ENCODE data around the gene CMTM1. TPM values are rescaled to one million over a fixed set of nuclear protein-coding genes. Genes with fewer than 3 reads are reported as not detected.

Gene CMTM1
- total RNA-seq, 1 donor from 2014 or later, result 0.92 TPM

DNA sequence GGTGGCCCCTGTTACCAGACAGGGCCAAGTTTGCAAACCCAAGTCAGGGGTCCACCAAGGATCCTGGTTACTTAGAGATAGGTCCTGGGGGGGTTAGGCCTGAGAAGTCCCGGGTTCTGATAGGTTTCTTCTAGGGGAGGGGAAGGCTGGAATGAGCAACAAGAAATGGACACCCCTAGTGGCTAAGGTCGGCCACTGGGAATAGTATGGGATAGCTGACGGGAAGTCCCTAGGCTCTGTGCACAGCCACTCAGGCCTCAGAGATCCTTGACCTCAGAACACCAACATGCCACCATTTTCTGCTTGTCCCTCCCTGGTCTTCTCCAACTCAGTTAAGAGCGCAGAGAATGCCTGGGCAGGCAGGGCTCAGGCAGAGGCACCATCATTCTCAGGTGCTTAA, 29.7 kb upstream of the CMTM1 start:
- intact Hi-C loops (cut with DNase I), result no loop called here
- no peak for ATAC-seq

DNA sequence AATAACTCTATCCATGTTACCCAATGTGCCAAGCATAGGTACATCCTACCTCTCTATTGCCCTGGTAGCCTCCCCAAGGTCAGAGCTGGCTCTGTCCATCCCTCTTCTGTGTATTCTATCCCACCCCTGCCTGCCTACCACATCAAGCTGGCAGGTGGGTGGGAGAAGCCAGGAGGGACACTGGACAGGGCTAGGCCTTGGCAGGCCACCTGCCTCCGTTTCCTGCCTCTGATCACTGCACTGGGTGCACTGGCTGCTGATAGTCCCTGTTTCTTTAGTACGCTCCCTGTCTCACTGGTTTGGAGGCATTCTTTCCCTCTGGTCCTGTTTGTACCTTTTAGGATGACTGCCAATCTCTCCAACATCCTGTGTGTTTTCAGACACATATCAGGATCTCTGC, 29.0 kb upstream of the CMTM1 start:
- ATAC-seq, result no peak
- intact Hi-C loops (cut with DNase I), result no loop called here

More for the DNA sequence above, 29.7 kb upstream of the CMTM1 start:
- no peak for DNase-seq (ENCODE audit: missing footprints)

DNA sequence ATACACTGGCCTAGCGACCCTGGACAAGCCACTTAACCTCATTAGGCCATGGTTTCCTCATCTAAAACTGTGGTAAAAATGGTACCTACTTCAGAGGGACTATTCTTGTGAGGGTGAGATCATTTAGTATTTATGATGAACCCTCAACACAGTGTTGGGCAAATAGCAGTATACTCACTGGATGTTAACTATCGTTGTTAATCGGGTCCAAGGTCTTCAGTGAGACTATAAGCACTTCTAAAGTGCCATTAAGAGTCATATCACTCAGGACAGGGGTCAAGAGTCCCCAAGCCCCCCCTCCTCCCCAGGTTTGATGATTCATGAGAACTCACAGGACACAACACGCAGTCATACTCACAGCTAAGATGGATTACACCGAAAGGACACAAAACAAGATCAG, 27.3 kb upstream of the CMTM1 start:
- no peak for DNase-seq (ENCODE audit: missing footprints)
- intact Hi-C loops (cut with DNase I), result no loop called here
- ATAC-seq, result no peak

More for the DNA sequence above, 29.0 kb upstream of the CMTM1 start:
- no peak for DNase-seq (ENCODE audit: missing footprints)

DNA sequence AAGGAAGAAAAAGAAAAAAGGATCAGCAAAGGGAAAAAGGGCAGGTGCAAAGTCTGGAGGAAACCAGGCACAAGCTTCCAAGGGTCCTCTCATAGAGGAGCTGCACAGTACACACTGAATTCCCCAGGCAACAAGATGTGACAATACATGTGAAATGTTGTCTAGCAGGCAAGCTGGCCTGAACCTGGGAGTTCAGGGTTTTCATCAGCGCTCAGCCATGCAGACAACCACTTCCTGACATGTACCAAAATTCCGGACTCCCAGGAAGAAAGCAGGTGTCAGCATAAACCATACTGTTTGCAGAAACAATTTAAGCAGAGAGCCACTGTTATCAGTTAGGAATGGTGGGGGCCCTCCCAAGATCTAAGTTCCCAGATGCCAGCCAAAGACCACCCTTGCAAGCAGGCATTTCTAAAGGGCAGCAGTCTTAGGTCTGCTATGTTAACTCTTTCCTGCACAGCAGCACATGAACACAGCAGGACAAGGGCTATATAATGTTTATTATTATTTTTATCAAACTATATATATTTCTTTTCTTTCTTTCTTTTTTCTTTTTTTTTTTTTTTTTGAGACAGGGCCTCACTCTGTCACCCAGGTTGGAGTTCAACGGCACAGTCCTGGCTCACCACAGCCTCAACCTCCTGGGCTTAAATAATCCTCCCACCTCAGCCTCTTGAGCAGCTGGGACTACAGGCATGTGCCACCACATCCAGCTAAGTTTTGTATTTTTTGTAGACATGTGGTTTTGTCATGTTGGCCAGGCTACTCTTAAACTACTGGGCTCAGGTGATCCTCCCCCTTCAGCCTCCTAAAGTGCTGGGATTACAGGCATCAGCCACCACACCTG, 26.4 kb upstream of the CMTM1 start:
- ATAC-seq (no peak), DNase-seq (ENCODE audit: missing footprints) (no peak)
- intact Hi-C loops (cut with DNase I), result no loop called here

DNA sequence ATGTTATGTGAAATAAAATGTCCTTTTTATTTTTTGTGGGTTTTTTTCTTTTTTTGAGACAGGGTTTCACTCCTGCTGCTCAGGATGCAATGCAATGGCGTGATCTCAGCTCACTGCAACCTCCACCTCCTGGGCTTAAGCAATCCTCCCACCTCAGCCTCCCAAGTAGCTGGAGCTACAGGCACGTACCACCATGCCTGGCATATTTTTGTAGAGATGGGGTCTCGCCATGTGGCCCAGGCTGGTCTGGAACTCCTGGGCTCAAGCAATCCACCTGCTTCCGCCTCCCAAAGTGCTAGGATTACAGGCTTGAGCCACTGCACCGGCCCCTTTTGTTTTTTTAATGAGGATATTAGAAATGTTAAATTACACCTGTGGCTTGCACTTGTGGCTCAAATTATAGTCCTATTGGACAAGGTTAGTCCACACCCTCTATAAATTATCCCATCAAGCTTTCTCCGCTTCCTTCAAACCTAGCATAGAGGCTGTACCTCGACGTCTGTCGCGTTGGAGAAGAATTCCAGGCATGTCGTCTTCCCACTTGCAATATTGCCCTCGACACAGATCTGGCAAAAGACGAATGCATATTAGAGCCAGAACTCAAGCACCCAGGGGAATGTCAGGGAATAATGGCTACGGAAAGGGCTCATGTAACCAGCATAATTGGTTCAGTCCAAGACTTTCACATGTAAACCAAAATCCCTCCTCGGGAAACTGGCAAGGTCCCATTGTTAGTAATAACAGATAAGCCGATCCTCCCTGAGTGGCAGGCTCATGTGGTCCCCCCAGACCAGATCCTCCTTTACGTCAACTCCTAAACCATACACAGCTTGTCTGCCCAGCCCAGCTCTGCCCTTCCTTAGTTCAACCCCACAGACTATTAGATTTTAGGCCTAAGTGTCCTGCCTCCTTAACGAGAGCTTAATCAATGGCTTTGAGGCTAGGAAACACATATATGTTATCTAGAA, 24.6 kb upstream of the CMTM1 start:
- intact Hi-C loops (cut with DNase I), result no loop called here
- peak; percentile 43 for ATAC-seq
- DNase-seq (ENCODE audit: missing footprints), result no peak

DNA sequence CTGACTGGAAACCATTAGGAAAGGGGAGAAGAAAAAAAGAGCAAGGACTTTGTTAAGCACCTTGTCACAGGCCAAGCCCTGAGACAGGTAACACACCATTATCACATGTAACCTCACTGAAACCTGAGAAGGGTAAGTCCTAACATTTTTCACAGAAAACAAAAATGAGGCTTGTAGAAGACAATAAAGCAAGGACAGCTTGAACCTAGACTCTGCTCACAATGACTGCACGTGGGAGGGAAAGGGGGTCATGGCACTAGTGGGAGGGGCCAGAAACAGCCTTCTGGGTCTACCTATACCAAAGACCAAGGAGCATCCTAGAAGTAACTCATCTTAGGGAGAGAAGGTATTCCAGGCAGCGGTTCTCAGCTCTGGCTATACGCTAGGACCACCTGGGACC, 23.8 kb upstream of the CMTM1 start:
- DNase-seq (ENCODE audit: missing footprints) (no peak), ATAC-seq (no peak)
- intact Hi-C loops (cut with DNase I), result no loop called here

DNA sequence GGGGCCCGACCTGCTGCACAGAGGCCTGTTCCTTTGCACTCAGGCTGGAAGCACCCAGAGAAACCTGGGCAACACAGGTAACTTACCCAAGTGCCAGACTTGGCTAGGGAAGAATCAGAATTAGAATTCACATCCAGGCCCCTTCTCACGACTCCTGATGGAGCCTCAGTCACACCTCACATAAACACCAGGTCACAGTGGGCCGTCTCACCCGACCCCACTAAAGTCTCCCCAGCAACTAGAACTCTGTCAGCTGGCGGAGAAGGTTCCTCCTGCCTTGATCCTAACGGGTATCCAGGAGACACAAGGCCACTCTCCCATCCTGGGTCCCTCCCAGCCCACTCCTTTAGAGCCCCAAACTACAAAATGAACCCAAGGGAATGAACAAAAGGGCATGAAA, 22.7 kb upstream of the CMTM1 start:
- no peak for DNase-seq (ENCODE audit: missing footprints)
- no peak for ATAC-seq
- intact Hi-C loops (cut with DNase I), result no loop called here

GRCh38 chr16:66544016-66544757, 22.1 kb upstream of the CMTM1 start:
- ATAC-seq (no peak), DNase-seq (ENCODE audit: missing footprints) (no peak)
- intact Hi-C loops (cut with DNase I), result no loop called here

- no peak for DNase-seq (ENCODE audit: missing footprints)
- ATAC-seq, result no peak
- intact Hi-C loops (cut with DNase I), result no loop called here
These were observed 18.9 kb upstream of the CMTM1 start for GRCh38 chr16:66547101-66547989.

DNA sequence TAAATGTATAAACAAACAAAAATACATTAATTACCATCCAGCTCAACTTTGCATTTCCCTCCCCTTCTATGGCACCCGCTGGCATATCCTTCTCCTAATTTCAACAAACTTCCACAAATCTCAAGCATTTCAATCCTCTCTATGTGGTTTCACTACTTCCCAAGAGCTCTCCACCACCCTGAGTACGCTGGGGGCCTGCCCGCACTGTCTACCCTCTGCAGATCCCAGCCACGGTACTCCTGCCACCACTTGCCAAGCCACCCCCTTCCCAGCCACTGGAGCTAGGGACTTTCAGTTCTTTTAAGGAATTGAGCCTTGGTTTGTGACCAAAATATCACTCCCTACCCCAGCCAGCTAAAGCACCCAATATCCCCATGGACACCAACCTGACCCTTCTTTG, 18.2 kb upstream of the CMTM1 start:
- no peak for DNase-seq (ENCODE audit: missing footprints)
- no peak for ATAC-seq
- intact Hi-C loops (cut with DNase I), result no loop called here

DNA sequence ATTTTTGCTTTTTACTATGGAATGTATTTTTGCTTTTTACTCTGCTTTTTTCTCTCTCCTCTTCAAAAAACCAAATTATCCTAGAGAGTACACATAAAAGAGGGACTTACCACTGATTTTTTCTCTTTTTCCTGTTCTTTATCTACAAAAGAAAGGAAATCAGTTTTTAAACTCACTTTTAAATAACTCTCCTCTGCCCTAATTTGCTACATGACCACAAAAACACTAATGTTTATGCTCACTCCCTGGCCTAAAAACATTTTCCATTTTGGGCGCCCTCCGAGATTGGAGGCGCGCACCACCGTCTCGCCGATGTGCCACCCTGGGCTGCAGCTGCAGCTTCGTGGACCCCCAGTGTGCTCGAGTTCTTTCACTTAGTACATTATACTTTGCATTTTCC, 17.4 kb upstream of the CMTM1 start:
- intact Hi-C loops (cut with DNase I), result loop anchor here (1.0 kb wide), 1 partner anchor 33 kb away; no protein-coding TSS in a partner anchor
- no peak for ATAC-seq
- no peak for DNase-seq (ENCODE audit: missing footprints)

DNA sequence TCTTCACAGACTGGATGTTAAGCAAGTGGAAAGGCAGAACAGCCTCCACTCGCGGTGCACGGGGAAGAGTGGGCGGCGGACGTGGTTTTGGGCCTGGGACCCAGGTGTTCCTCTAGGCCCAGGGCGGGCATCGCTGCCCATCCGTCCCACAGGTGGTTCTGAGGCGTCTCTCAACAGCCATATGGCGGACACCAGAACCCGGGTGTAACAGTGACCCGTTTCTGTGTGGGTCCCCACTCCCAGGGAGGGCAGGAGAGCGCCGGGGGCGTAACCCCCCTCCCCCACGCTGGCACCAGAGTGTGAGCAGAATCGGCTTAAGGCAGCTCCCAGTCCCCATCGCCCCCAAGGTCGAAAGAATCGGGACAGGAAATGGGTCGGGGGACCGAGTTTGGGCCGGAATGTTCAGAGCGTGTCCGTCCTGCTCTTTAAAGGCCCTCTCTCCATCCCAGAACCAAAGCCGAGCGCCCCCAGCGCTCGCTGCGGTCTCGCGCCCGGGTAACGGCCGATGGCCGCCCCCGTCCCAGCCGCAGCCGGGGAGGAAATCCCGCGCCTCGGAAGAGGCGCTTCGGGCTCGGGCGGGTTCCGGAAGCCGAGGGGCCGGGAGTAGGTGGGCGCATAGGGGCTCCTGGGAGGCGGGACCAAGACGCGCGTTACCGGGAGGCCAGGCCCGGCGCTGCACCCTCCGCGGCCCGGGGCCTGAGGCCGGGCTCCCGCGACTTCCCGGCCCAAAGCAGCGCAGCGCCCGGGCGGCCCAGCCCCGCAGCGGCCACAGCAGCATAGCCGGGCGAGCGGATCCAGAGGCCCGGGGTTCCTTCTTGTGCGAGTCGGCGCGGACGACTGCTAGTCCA, 16.7 kb upstream of the CMTM1 start, which contains the start of gene TK2:
Gene TK2, minus strand, starts transcription at position 839 of the 848 bp plus-strand sequence. Its CDS starts 61 bp downstream, at position 778.
- intact Hi-C loops (cut with DNase I), result loop anchor here (1.0 kb wide), 1 partner anchor 33 kb away; no protein-coding TSS in a partner anchor
- DNase-seq (ENCODE audit: missing footprints) (peak; percentile 89), ATAC-seq (peak; percentile 63)

- DNase-seq (ENCODE audit: missing footprints), result no peak
- ATAC-seq, result no peak
- intact Hi-C loops (cut with DNase I), result no loop called here
These were observed 14.9 kb upstream of the CMTM1 start for GRCh38 chr16:66551348-66551759.

GRCh38 chr16:66551788-66552285, 14.4 kb upstream of the CMTM1 start:
- DNase-seq (ENCODE audit: missing footprints), result no peak
- no peak for ATAC-seq
- intact Hi-C loops (cut with DNase I), result loop anchor here (2.0 kb wide), 1 partner anchor 53 kb away; the partner anchor contains the start of gene CMTM3

- DNase-seq (ENCODE audit: missing footprints) (peak; percentile 95), ATAC-seq (peak; percentile 84)
- intact Hi-C loops (cut with DNase I), result loop anchor here (2.0 kb wide), 1 partner anchor 52 kb away; the partner anchor contains the start of gene CMTM3
These were observed 13.7 kb upstream of the CMTM1 start, which contains the start of gene CKLF for GRCh38 chr16:66552286-66553177. Gene CKLF, plus strand, starts transcription at chr16:66552576. Its CDS starts 140 bp downstream, at chr16:66552716.
